ENCODE data around the gene PCSK7. TPM values are rescaled to one million over a fixed set of nuclear protein-coding genes. Genes with fewer than 3 reads are reported as not detected.

PCSK7 gene
- total RNA-seq, 2 experiments from 2014 or later: 98.8 to 107 TPM

- no peaks in the 10 kb centered on the region for H3K27me3 Mint-ChIP-seq
- ChIA-PET POLR2A (interaction anchor here (1.0 to 4.4 kb wide), 4 partner anchors 8 to 35 kb away, joined by 3 to 21 read pairs (median 4); no protein-coding TSS in a partner anchor), CTCF (interaction anchor here (1.2 kb wide), 1 partner anchor 25 kb away, joined by 3 read pairs; no protein-coding TSS in a partner anchor)
- no peaks in the 10 kb centered on the region for H3K4me1 Mint-ChIP-seq (ENCODE audit: low read depth)
- peaks cover 16% of the 10 kb centered on the region for H3K36me3 Mint-ChIP-seq (ENCODE audit: low read depth)
- no peak overlapping the region for H3K4me3 Mint-ChIP-seq
- no peak for ATAC-seq
- no peak for DNase-seq
- no peaks in the 10 kb centered on the region for H3K9me3 Mint-ChIP-seq
- TF ChIP-seq, protein P1, sequence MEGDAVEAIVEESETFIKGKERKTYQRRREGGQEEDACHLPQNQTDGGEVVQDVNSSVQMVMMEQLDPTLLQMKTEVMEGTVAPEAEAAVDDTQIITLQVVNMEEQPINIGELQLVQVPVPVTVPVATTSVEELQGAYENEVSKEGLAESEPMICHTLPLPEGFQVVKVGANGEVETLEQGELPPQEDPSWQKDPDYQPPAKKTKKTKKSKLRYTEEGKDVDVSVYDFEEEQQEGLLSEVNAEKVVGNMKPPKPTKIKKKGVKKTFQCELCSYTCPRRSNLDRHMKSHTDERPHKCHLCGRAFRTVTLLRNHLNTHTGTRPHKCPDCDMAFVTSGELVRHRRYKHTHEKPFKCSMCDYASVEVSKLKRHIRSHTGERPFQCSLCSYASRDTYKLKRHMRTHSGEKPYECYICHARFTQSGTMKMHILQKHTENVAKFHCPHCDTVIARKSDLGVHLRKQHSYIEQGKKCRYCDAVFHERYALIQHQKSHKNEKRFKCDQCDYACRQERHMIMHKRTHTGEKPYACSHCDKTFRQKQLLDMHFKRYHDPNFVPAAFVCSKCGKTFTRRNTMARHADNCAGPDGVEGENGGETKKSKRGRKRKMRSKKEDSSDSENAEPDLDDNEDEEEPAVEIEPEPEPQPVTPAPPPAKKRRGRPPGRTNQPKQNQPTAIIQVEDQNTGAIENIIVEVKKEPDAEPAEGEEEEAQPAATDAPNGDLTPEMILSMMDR (IDR thresholded peaks at IDR 0.05): no peak
- H3K27ac Mint-ChIP-seq: peak overlapping the region; percentile 15
- intact Hi-C loops (cut with micrococcal nuclease): no loop called here
Observed at GRCh38 chr11:117202386-117203068, 29.3 kb downstream of the PCSK7 start.

DNA sequence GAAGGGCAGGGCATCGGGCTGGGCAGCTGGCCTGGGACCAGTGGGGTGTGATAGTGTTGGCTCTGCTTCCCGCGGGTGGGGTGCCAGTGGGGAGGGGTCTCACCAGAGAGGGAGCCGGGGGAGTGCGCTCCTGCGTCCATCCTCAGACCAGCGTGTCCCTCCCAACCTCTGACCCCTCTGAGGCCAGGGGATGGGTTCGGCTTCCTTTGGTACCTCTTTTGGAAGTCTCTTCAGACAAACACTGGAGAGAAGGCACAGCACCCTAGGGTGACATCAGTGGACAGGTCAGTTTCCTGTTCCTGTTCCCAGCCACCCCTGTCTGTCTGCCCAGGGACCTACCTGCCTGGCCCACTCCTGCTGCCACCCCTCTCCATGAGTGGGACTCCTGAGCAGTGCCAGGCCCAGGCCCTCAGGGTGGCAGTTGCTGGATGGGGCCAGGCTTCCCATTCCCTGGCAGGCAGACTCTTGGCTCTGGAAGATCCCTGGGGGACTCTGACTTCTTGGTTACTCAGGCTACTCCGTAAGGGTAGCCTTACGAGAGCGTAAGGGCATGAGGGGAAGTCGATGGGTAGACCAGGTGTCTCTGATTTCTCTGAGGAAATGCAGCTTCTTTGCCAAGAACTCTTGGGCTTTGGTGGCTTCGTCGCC is 30.1 kb downstream of the PCSK7 start:
- intact Hi-C loops (cut with micrococcal nuclease): no loop called here

GRCh38 chr11:117200813-117201657 is 30.8 kb downstream of the PCSK7 start:
- ChIA-PET CTCF (no interaction called here), POLR2A (interaction anchor here (4.4 kb wide), 1 partner anchor 20 kb away, joined by 21 read pairs; no protein-coding TSS in a partner anchor)
- ATAC-seq (no peak), DNase-seq (no peak)
- Mint-ChIP-seq H3K4me1 (ENCODE audit: low read depth) (no peaks in the 10 kb centered on the region), H3K9me3 (no peaks in the 10 kb centered on the region), H3K27me3 (no peaks in the 10 kb centered on the region), H3K4me3 (no peak overlapping the region), H3K27ac (no peak overlapping the region), H3K36me3 (ENCODE audit: low read depth) (peaks cover 15% of the 10 kb centered on the region)
- TF ChIP-seq, protein P1 (IDR thresholded peaks at IDR 0.05): no peak
- intact Hi-C loops (cut with micrococcal nuclease): no loop called here

More for the DNA sequence above, 30.1 kb downstream of the PCSK7 start:
- Mint-ChIP-seq H3K9me3 (no peaks in the 10 kb centered on the region), H3K36me3 (ENCODE audit: low read depth) (peaks cover 16% of the 10 kb centered on the region), H3K27ac (no peak overlapping the region), H3K4me1 (ENCODE audit: low read depth) (no peaks in the 10 kb centered on the region), H3K4me3 (no peak overlapping the region), H3K27me3 (no peaks in the 10 kb centered on the region)
- TF ChIP-seq, protein P1 (IDR thresholded peaks at IDR 0.05): no peak
- DNase-seq (no peak), ATAC-seq (no peak)
- POLR2A ChIA-PET: interaction anchor here (1.0 to 4.4 kb wide), 2 partner anchors 9 to 19 kb away, joined by 4 to 21 read pairs; no protein-coding TSS in a partner anchor
- CTCF ChIA-PET: interaction anchor here (1.2 kb wide), 1 partner anchor 25 kb away, joined by 3 read pairs; no protein-coding TSS in a partner anchor

- intact Hi-C loops (cut with micrococcal nuclease): no loop called here
- Mint-ChIP-seq H3K27ac (no peak overlapping the region), H3K4me1 (ENCODE audit: low read depth) (no peaks in the 10 kb centered on the region), H3K27me3 (no peaks in the 10 kb centered on the region), H3K36me3 (ENCODE audit: low read depth) (peaks cover 11% of the 10 kb centered on the region), H3K9me3 (no peaks in the 10 kb centered on the region), H3K4me3 (no peak overlapping the region)
- ChIA-PET POLR2A (interaction anchor here (4.4 kb wide), 1 partner anchor 21 kb away, joined by 21 read pairs; no protein-coding TSS in a partner anchor), CTCF (no interaction called here)
- TF ChIP-seq, protein P1 (IDR thresholded peaks at IDR 0.05): no peak
- DNase-seq: no peak
- ATAC-seq: no peak
Observed at GRCh38 chr11:117199916-117200812, 31.7 kb downstream of the PCSK7 start.
